Smooth muscle cell of the pulmonary artery (primary cell): ENCODE measurements around the gene SENP6. TPM values are rescaled to one million over a fixed set of nuclear protein-coding genes. Genes with fewer than 3 reads are reported as not detected.

Source experiments
- total RNA-seq: library from RNA; depleted of rRNA; stranded (reverse); fragments of >200 nt; gene quantifications from 2 replicates; pipeline ENCODE4 v1.2.3, GENCODE V29; 2014

SENP6 gene
- 54.7 and 55.5 TPM in 2 replicates for total RNA-seq

GRCh38 chr6:75601304-75602245 lies at the start of gene SENP6:
Gene SENP6 (plus strand): TSS chr6:75601880. CDS start chr6:75602525, 645 bp downstream.

DNA sequence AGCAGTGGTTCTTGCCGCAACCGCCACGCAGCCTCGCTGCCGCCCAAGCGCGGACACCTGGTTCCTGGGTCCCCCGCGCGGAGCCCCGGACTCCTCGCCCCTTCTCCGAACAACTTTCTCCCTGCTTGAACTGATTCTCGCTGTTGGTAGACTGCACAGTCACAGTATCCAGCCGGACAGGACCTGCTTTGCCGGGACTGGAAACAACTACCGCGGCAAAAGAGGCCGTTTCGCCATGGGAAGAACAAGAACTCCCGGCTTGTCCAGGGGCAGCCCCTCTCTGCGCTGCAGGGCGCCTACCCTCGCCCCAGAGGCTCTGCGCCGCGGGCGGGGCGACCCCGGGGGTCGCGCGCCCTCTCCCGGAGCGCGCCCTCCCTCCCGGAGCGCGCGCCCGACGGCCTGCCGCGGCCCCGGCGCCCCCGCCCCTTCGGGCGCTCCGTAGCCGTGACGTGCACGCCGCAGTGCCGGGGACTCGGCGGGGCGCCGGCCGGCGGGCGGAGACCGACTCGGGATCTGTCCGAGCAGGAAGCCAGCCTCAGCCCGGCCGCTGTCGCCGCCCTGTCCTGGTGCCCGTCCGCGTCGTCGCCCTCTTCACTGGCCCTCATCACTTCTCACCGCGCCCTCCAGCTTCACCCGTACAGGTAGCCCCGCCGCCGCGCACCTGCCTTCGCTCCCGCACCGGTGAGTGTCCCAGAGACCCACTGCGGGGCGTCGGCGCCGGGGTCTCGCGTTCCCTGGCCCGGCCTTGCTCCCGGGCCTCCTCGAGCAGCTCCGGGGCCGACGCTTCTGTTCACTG lies 147.3 kb downstream of the SENP6 start, which contains the start of gene MYO6:
Gene MYO6, plus strand, starts transcription at position 497 of the 796 bp plus-strand sequence. CDS start 68,309 bp downstream, outside the sequence.

Other genes starting within 250 kb of the SENP6 start
- gene FILIP1, start 108.1 kb upstream of the SENP6 start, total RNA-seq, result 0.33 and 0.91 TPM in 2 replicates
- 21.2 and 23.2 TPM in 2 replicates for gene MYO6, start 147.4 kb downstream of the SENP6 start, total RNA-seq